Muscle of back (tissue), 11 donors: ENCODE measurements around the gene ATM. TPM values are rescaled to one million over a fixed set of nuclear protein-coding genes. Genes with fewer than 3 reads are reported as not detected.
"Not testable (repeated sequence)": the region's sequence is repeated elsewhere in the genome, so short reads cannot be mapped to it uniquely, and the experiment has no call there.

Source experiments
- DNase-seq, 3 donors: peaks; one replicate each; pipeline versions ENCODE4 v3.0.0 to v3.0.0-alpha.2; 2013
- polyA plus RNA-seq, 10 donors: library from polyadenylated mRNA; unstranded; fragments of 120-200 nt; gene quantifications; one replicate each; pipeline ENCODE4 v1.2.1, GENCODE V29; 2013; ENCODE audit not compliant: insufficient read length in 10 of 10

ATM gene
- polyA plus RNA-seq, 10 donors, result 26.5 to 60.3 (median 43.9) TPM

DNA sequence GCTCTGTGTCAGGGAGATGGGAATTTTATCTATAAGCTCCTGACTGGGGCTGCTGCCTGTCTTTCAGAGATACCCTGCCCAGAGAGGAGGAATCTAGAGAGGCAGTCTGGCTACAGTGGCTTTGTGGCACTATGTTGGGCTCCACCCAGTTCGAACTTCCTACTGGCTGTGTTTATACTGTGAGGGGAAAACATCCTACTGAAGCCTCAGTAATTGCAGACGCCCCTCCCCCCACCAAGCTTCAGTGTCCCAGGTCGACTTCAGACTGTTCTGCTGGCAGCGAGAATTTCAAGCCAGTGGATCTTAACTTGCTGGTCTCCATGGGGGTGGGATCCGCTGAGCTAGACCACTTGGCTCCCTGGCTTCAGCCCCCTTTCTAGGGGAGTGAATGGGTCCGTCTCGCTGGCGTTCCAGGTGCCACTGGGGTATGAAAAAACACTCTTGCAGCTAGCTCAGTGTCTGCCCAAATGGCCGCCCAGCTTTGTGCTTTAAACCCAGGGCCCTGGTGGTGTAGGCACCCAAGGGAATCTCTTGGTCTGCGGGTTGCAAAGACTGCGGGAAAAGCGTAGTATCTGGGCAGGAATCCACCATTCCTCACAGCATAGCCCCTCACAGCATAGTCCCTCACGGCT lies 54.2 kb downstream of the ATM start:
- DNase-seq, result not testable (repeated sequence)

DNA sequence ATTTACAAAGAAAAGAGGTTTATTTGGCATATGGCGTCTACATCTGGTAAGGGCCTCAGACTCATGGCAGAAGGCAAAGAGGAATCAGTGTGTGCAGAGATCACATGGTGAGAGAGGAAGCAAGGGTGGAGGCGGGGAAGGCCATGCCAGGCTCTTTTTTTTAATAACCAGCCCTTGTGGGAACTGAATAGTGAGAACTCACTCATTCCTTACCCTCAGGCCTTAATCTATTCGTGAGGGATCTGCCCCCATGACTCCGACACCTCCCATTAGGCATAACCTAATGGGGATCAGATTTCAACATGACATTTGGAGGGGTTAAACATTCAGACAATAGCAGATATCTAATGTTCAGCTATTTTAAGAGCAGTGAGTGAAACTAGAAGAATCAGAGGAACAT lies 55.7 kb downstream of the ATM start:
- DNase-seq, result peak in 1 of 3 donors; percentile 2

DNA sequence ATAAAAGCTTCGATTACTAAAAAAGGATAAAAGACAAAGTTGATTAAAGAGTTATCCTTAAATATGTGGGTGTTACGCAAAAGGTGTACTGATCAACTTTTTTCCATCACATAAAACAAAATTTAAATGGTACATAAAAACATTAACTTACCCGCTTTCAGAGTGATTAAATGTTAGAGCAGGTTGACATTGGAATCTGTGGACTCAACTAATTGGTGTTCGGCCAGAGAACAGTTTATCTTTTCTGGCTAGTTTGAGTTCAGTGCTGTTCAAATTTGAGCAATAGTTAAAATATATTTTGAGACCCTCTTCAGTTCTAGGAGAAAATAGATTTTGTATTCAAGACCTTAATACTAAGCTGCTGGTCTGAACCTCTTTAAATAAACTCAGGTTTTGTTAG lies 56.1 kb downstream of the ATM start:
- DNase-seq, result no peak

DNA sequence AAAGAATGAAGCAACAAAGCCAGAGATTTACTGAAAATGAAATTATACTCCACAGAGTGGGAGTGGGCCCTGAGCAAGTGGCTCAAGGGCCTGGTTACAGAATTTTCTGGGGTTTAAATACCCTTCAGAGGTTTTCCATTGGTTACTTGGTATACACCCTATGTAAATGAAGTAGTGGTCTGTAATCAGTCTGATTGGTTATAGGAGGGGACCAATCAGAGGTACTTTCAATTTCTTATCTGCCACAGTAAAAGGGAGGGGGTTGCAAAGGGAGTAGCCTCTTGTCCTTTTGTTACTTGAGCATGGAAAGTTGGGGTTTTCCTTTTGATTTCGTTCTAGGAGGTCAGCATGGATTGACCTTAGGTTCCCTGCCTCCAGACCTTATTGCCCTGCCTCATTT lies 63.5 kb downstream of the ATM start:
- DNase-seq, result no peak

DNA sequence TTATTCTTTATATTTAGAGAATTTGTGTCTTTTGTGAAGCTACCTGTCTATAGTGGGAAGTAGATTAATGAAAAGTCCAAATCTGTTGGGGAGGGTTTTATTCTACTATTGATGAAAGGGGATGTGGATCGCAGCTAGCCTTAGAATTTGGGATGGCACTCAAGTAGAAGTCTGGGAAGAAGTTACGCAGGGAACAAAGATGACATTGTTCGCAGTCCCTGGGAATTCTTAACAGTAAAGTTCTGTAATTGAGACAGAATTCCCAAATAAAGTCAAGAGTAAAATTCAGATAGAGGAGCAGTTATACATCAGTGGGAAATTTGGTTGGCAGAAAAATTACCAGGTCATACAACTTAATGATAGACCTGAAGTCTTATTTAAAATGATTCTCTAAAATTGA lies 64.1 kb downstream of the ATM start:
- no peak for DNase-seq

DNA sequence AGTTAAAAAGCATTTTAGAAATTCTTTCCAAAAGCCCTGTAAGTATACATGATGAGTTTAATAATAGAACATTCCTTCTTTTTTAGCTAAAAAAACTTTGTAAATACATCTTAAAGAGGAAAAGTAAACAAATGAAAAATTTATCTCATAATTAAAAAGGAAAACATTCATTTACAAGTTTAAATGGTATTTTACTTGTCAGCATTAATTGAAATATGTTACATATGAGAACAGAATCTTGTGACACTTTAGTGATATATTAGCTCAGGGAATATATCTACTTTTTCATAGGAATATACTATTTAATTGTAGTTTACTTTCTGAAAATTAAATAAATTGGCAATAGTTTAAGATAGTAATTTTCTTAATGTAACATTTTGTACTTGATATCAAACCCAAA lies 66.2 kb downstream of the ATM start:
- DNase-seq, result not testable (repeated sequence)

DNA sequence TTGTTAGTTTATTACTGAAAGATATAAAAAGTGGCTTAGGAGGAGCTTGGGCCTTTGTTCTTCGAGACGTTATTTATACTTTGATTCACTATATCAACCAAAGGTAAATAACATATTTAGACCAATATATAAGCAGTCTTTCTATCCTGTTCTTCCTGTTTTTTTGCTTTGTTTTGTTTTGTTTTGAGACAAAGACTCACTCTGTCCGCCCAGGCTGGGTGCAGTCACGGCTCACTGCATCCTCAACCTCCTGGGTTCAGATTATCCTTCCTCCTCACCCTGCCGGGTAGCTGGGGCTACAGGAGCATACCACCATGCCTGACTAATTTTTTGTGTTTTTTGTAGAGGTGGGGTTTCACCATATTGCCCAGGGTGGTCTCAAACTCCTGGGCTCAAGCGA lies 66.8 kb downstream of the ATM start:
- DNase-seq, result no peak

DNA sequence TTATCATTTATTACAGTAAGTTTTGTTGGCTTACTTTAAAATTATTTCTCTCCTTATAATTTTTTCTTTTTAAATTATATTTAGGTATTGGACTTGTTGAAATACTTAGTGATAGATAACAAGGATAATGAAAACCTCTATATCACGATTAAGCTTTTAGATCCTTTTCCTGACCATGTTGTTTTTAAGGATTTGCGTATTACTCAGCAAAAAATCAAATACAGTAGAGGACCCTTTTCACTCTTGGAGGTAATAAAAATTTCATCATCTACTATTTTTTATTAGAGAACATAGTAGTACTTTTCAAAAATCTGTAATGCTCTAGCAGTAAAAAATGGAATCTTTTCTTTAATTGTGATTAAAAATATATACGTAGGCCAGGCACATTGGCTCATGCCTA lies 70.4 kb downstream of the ATM start:
- no peak for DNase-seq

DNA sequence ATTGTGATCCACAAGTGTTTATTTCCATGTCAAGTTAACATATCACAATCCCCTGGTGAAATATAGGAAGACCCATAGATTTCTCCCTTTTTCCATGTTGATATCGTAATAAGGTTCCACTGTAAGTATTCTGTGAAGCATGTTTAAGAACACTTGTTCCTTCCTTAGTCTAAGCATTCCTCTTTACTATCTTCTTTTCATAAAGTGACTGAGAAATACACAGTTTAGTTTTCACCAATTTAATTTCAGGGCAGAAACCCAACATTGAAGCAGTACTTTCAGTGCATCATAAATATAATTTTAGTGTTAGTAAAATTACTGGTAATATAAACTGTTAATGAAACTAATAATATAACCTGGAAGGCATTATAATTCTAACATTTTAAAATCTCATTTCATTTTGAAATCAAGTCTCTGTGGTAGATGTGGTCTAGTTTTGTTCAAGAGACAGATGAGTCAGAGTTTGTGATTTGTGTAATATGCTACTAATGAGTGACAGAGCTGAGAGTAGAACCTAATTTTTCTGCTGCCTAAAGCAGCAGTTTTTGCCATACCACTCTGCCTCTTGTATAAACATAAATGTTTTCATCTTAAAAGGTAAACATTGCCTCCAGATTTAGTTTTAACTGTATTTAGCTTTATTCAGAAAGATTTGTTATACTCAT lies 79.4 kb downstream of the ATM start:
- no peak for DNase-seq

DNA sequence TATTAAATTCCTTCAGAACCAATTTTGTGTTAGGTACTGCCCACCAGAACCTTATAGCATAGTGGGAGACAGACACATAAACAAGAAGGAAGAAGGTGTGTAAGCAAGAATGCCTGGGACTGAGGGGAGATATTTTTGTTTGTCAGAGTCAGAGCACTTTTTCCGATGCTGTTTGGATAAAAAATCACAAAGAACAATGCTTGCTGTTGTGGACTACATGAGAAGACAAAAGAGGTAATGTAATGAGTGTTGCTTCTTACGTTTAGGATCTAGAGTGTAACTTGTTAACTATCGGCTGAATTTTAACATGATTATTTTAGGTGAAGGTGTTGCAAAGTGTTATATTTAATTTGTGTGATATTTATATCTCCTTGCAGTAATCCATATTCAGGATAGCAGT lies 84.9 kb downstream of the ATM start:
- no peak for DNase-seq

DNA sequence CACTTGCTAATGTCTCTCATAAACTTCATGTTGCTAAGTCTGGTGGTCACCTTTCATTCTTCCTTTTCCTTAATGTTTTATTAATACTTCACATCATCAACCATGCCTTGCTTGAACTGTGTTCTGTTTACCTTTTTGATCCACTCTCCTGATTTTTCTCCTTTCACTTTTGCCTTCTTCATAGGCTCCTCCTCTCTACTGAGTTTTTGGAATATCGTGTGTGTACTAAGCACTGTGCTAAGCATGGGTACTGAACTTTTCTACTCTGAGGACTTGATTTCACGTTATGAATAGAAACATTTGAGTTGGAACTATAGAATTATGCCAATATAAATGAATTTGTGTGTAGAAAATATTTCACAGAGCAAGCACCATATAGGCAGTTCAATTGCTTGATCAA lies 90.6 kb downstream of the ATM start:
- no peak for DNase-seq

DNA sequence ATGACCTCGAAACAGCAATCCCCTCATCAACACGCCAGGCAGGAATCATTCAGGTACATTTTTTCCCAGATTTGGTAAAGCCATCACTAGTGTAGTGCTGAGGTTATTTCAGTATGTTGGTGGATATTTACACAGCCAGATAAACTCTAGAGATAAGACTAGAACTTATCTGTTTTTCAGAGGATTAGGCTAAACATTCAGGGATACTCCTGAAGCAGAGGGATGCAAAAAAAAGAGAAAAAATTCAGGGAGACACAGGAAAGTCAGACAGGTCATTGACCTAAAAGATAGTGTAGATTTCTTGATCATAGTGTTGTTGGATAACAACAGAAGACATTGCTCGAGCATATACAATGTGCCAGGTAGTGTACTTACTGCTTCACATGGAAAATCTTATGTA lies 93.2 kb downstream of the ATM start:
- no peak for DNase-seq

DNA sequence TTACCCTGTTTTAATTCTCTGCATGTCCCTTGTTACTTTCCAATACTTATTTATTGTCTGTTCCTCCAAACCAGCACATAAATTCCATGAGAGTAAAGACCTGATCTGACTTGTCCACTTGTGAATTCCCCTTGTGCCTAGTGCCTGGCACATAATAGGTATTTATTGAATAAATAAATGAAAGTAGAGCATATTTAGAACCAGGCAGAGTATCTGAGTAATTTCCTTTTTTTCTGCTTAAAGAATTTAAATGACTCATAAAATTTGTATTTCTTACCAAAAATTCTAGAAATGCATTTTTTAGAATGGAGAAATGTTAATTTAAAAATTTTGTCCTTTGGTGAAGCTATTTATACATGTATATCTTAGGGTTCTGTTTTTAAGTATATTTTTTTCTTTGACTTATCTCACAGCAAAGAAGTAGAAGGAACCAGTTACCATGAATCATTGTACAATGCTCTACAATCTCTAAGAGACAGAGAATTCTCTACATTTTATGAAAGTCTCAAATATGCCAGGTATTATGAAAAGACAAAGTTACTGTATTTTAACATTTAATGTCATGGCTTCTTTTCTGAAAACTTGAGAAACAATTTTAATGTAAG lies 96.8 kb downstream of the ATM start:
- DNase-seq, result peak in 1 of 3 donors; percentile 6

DNA sequence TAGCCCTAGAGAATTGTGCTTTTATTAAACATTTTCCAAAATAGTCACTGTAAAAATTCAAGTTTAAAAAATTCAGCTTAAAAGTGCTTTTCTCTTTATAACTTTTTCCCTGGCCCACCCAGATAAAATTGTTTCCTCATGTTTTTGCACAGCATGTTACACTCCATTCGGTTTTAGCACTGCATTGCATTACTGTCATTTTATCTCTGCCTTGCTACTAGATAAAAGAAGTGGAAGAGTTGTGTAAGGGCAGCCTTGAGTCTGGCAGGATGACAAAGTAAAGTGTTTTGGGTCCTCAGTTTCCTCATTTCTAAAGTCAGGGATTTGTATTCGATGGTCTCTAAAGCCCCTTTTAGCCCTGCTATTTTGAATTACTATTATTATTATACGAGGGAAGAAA lies 99.8 kb downstream of the ATM start:
- no peak for DNase-seq

DNA sequence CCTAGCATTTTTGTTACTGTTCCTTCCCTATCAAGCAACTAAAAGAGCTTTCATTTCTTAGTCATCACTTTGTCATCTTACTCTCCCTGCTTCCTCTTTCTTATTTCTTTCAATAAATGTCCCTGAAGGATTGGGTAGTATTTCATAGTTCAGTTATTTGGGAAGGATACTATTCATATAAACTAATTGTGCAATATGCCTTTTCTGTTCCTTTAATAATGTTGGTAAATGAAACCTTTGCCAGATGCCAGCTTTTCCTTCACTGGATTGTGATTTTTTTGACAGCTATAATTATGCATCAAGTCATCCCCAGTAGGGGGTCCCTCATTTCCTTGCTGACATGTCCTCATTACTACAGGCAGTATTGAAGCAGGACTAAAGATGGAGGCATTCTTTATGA lies 101.7 kb downstream of the ATM start:
- peak in 1 of 3 donors; percentile 3 for DNase-seq

DNA sequence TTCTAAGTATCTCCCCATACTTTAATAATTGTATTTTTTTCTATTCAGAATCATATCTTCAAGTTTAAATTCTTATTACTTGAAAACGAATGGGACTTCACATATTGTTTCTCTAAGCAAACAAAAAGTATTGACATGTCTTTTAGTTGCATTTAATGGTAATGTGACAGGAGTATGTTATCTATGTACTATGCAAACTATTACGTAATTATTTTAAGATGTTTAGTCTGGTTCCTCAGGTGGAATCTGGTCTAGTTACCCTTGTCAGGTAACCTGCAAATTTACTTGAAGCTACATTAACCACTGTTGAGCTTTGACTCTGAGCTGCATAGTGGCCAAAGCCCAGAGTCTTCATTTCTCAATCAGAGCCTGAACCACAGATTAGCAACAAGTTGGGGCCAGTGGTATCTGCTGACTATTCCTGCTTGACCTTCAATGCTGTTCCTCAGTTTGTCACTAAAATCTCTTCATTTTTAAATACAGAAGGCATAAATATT lies 110.6 kb downstream of the ATM start:
- DNase-seq, result no peak

DNA sequence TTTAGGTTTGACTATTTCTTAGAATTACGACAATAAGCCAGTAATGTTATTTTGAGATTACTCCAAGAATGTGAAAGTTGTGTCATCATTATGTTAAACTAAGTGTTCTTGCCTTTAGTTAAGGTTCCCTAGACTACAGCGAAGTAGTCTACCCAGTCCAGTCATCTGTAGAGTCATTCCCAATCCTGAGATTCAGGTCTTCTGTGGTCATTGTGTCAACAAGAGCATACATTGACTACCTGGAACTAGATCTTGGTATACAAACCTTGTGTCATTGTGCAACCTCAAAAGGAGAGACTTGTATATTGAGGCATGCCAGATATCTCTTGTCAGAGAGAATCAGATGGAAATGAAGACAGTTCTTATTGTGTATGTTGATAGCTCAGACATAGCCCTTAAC lies 115.9 kb downstream of the ATM start:
- DNase-seq, result no peak

DNA sequence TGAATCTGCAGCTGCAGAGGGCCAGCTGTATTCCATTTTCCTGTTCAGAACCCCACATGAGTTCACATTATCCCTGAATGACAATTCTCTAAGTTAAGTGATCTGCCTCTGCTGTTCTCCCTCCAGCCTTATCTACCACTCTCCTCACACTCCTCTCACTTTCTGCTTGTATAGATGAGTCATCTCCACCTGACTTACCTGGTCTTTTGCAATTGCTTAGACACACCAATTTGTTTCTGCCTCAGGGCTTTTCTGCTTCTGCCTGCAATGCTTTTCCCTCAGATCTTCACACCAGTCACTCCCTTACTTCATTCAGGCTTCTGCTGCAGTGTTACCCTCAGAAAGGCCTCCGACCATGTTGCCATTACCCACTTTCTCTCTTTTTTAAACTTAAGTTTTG lies 118.1 kb downstream of the ATM start:
- DNase-seq, result no peak

DNA sequence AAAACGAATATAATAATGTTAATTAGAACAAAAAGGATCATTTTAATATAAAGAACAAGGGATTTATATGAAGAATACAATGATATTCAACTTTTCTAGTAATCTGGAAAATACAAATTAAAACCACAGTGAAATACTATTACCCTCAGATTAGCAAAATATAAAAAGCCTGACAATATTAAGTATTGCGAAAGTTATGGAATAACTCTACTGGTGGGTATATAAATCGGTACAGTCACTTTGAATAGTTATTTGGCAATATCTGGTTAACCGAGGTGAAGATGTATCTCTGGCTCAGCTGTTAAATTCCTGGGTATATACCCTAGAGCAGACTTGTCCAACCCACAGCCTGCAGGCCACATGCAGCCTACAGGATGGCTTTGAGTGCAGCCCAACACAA lies 118.8 kb downstream of the ATM start:
- no peak for DNase-seq

DNA sequence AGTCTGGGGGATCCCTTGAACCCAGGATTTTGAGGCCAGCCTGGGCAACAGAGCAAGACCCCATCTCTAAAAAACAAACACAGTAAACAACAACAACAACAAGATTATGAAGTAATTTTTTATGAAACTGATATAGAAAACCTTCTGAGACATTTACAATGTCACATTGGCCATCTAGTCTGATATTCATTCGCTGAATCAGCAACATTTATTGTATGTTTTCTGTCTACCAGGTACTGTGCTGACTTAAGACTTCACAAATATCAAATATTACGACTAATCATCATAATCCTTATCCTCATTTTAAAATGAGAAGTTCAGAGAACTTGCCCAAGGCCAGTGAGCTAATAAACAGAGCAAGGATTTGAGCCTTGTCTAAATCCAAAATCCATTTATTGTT lies 120.8 kb downstream of the ATM start:
- DNase-seq, result no peak

DNA sequence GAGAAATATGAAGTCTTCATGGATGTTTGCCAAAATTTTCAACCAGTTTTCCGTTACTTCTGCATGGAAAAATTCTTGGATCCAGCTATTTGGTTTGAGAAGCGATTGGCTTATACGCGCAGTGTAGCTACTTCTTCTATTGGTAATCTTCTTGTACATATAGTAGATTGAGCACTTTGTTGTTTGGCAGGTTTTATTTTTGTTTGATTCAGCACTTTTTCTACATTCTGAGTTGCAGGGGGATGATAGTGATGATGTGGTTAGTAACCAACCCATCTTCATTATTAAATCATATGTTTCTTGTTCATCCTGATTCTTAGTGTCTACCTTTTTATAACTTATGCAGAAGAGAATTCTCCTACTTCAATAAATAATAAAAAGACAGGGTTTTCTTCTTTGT lies 122.9 kb downstream of the ATM start:
- DNase-seq, result no peak

DNA sequence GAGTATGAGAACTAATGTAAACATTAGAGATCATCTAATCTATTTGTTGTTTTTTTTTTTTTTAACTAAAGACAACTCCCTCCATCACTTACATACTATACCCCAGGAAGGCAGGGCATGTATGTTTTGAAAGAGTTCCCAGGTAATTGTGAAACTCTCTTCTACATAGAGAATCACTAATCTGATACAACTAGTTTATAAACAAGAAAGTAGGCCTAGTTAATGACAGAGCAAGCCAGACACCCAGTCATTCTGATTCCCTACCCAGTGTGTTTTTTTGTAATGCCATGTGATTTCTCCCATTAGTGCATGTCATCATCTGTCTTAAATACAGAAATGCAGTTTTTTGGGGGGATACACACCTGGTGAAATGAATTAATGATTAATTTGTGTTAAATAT lies 123.6 kb downstream of the ATM start:
- no peak for DNase-seq

DNA sequence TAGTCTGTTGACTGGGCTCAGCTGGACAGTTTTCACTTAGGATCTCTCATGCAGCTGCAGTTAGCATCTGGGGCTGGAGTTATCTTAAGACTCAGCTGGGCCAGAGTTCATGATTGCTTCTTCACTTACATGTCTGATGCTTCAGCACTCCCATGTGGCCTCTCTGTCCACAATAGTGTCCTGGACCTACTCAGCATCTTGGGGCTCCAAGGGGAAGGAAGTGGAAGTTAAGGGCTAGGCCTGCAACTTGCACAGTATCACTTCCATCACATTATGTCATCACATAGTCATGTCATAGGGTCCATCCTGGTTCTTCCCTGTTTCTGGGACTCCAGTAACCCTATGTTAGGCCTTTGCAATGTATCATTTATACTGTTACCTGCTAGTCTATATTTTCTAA lies 128.6 kb downstream of the ATM start:
- peak in 1 of 3 donors; percentile 4 for DNase-seq

DNA sequence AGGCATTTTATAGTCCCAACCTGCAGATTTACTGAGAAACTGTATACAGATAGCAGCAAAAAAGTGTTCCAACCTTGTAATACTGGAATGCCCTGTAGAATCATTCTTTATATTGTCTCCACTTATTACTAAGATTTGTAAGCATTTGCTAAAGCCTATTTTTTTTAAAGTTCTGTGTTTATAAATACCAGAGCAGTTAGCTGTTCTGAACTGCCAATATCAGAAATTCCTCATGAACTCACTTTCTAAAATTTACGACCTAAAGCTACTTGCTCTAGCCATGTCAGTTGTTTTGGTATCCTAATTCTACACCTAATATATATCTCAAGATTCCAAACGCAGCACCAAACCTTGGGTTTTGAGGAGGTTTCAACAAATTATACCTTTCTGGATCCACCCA lies 141.3 kb downstream of the ATM start:
- DNase-seq, result no peak
